Parathyroid adenoma (tissue), 2 donors: ENCODE measurements around the gene MBNL2.

ENCODE experiments used
- H2AFZ ChIP-seq: fragments of 300-600 bp; sonication (generic); one replicate; pipeline ENCODE4 v1.7.0; 2017; ENCODE audit warnings: antibody characterized with exemption, mild to moderate bottlenecking
- H3K27ac ChIP-seq: fragments of 300-600 bp; sonication (generic); one replicate; pipeline ENCODE4 v1.7.0; 2017
- H3K27me3 ChIP-seq: fragments of 300-600 bp; sonication (generic); one replicate; pipeline ENCODE4 v1.7.0; 2017; ENCODE audit warnings: low read length; ENCODE audit not compliant: control insufficient read depth, insufficient read depth
- H3K36me3 ChIP-seq: fragments of 300-600 bp; sonication (generic); one replicate; pipeline ENCODE4 v1.7.0; 2017; ENCODE audit warnings: low read length; ENCODE audit not compliant: control insufficient read depth, insufficient read depth
- H3K4me1 ChIP-seq: fragments of 300-600 bp; sonication (generic); one replicate; pipeline ENCODE4 v1.7.0; 2017; ENCODE audit warnings: control low read depth
- H3K4me2 ChIP-seq: fragments of 300-600 bp; sonication (generic); one replicate; pipeline ENCODE4 v1.7.0; 2017; ENCODE audit warnings: low read length
- H3K4me3 ChIP-seq: fragments of 300-600 bp; sonication (generic); one replicate; pipeline ENCODE4 v1.7.0; 2017; ENCODE audit warnings: low read depth, low read length
- H3K79me2 ChIP-seq: fragments of 300-600 bp; sonication (generic); one replicate; pipeline ENCODE4 v1.7.0; 2017; ENCODE audit warnings: control low read depth
- H3K9ac ChIP-seq: fragments of 300-600 bp; sonication (generic); one replicate; pipeline ENCODE4 v1.7.0; 2017; ENCODE audit warnings: mild to moderate bottlenecking
- H3K9me3 ChIP-seq: fragments of 300-600 bp; sonication (generic); one replicate; pipeline ENCODE4 v1.7.0; 2017; ENCODE audit warnings: low read length; ENCODE audit not compliant: control insufficient read depth
- CTCF ChIP-seq: fragments of 300-600 bp; sonication (generic); IDR thresholded peaks from one replicate; pipeline ENCODE4 v1.7.0; 2017; ENCODE audit warnings: antibody characterized with exemption, mild to moderate bottlenecking
- donor health status: primary hyperparathyroidism.

Gene MBNL2

GRCh38 chr13:97411984-97412383, 189.9 kb downstream of the MBNL2 start:
- TF ChIP-seq CTCF: no peak
- Histone ChIP-seq H3K36me3 (no peaks in the 10 kb centered on the region), H2AFZ (no peak overlapping the region), H3K9ac (no peak overlapping the region), H3K79me2 (no peaks in the 10 kb centered on the region), H3K4me1 (no peaks in the 10 kb centered on the region), H3K27me3 (no peaks in the 10 kb centered on the region), H3K4me2 (no peak overlapping the region), H3K9me3 (no peaks in the 10 kb centered on the region), H3K27ac (no peak overlapping the region), H3K4me3 (no peak overlapping the region)

GRCh38 chr13:97413694-97414093, 191.6 kb downstream of the MBNL2 start:
- no peak overlapping the region for H3K27ac ChIP-seq
- TF ChIP-seq CTCF: no peak

GRCh38 chr13:97414392-97414791, 192.3 kb downstream of the MBNL2 start:
- Histone ChIP-seq H3K36me3 (no peaks in the 10 kb centered on the region), H3K9me3 (no peaks in the 10 kb centered on the region), H3K27me3 (no peaks in the 10 kb centered on the region), H3K79me2 (no peaks in the 10 kb centered on the region), H3K4me2 (no peak overlapping the region), H3K9ac (no peak overlapping the region), H2AFZ (no peak overlapping the region), H3K27ac (no peak overlapping the region), H3K4me3 (no peak overlapping the region), H3K4me1 (no peaks in the 10 kb centered on the region)
- no peak for TF ChIP-seq CTCF

More at GRCh38 chr13:97413694-97414093, 191.6 kb downstream of the MBNL2 start:
- no peaks in the 10 kb centered on the region for H3K36me3 ChIP-seq
- H3K4me1 ChIP-seq: no peaks in the 10 kb centered on the region
- no peak overlapping the region for H3K4me3 ChIP-seq
- no peak overlapping the region for H3K9ac ChIP-seq
- no peaks in the 10 kb centered on the region for H3K9me3 ChIP-seq
- H3K79me2 ChIP-seq: no peaks in the 10 kb centered on the region
- no peak overlapping the region for H3K4me2 ChIP-seq
- H3K27me3 ChIP-seq: no peaks in the 10 kb centered on the region
- H2AFZ ChIP-seq: no peak overlapping the region

- Histone ChIP-seq H2AFZ (no peak overlapping the region), H3K27ac (no peak overlapping the region), H3K4me2 (no peak overlapping the region), H3K27me3 (no peaks in the 10 kb centered on the region), H3K9me3 (no peaks in the 10 kb centered on the region), H3K36me3 (no peaks in the 10 kb centered on the region), H3K79me2 (no peaks in the 10 kb centered on the region), H3K4me1 (no peaks in the 10 kb centered on the region), H3K4me3 (no peak overlapping the region), H3K9ac (no peak overlapping the region)
- TF ChIP-seq CTCF: no peak
Measured at GRCh38 chr13:97417698-97418097, 195.6 kb downstream of the MBNL2 start.
